ENCODE results near the gene ACE.
A peak's percentile ranks its signal among the peaks of the same experiment; 100 is the strongest.

The ACE gene

DNA sequence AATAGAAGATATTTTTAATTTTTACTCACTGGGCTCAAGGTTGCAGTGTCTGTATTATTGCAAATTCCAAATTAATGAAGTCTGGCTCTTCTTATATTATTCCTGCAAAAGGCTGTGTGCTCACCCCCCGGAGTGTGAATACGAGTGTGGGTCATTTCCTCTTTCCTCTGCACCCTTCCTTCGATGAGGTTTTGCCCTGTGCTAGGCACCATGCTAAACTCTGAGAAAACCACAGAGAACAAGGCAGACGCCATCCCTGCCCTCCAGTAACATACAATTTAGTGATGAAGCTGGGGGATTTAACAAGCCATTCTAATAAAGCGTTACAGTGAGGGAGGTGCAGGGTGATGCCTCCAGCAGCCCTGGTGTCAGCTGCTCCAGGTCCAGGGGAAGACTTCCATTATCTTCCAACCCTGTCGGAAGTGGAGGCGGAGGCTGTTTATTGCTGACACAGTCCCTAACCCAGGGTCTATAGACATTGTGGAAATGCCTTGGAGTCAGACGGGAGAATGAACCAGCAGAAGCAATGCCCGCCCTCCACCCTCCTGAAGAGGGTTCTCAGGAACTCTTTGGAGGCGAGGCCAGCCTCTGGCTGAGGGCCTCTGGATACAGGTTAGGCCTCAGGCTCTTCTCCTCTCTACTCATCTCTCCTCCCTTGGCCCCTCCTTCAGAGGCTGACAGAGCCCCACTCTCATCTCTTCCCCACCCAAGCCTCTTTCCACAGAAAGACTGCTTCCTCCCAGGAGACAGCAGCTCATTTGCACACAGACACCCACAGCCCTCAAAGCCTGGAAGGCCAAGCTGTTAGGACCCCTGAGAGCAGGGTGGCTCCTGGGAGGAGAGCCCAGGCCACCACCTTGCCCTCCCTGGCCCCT, 2.0 kb upstream of the ACE start:
- no peak for DNase-seq (ENCODE audit: low read depth)

GRCh38 chr17:63475491-63476412, 1.1 kb upstream of the ACE start:
- no peak for DNase-seq (ENCODE audit: low read depth)

GRCh38 chr17:63476459-63476853, 405 bp upstream of the ACE start:
- DNase-seq (ENCODE audit: low read depth): no peak

GRCh38 chr17:63477480-63478440, 899 bp downstream of the ACE start:
- no peak for DNase-seq (ENCODE audit: low read depth)

DNA sequence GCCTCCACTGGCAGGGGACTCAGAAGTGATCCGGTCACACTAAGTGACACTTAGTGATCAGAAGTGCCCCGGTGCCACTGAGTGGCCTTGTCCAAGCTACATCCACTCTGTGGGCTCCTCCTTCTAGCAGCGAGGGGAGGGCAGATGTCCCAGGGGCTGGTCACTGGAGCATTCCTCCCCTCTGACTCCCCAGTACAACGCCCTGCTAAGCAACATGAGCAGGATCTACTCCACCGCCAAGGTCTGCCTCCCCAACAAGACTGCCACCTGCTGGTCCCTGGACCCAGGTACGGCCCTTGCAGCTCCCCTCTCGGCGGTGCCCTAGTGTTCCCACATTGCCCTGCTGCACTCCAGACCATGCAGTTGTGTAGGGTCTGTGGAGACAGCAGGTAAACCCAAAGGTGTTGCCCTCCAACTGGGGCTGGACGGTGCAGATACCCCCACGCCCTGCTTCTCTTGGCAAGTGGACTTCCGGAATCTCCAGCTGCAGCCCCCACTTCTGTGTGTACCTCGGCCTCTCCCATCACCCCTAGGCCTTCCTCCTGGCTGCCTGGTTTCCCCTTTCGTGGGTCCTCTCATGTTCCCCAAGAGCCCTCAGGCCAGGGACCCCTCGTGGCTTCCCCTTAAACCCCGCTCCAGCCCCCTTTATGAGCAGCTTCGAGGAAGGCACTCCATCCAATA, 2.1 kb downstream of the ACE start:
- peak; percentile 86 for DNase-seq (ENCODE audit: low read depth)

DNA sequence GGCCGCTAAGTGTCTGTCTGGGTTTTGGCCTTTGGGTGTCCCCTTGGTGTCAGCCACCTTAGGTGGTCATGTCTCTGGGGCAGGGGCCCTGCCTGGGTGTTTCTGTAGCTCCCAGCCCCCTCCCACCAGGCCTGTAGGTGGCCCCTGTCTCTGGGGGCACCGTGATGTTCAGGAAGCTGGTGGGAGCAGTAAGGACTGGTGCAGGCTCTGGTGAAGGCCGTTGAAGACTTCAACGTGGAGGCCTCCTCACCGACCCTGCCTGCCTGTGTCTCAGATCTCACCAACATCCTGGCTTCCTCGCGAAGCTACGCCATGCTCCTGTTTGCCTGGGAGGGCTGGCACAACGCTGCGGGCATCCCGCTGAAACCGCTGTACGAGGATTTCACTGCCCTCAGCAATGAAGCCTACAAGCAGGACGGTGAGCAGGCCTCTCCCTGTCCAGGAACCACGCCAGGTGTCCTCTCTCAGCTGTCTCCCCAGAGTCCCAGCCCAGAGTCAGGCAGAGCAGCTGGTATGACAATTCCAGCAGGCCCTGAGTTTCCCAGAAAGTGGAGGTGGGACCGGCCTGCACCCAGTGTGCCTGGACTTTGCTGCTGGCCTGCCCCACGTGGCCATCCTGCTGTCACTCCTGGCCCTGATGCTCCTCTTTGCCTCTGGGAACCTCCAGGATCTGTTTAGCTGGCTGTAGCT, 2.8 kb downstream of the ACE start:
- no peak for DNase-seq (ENCODE audit: low read depth)

DNA sequence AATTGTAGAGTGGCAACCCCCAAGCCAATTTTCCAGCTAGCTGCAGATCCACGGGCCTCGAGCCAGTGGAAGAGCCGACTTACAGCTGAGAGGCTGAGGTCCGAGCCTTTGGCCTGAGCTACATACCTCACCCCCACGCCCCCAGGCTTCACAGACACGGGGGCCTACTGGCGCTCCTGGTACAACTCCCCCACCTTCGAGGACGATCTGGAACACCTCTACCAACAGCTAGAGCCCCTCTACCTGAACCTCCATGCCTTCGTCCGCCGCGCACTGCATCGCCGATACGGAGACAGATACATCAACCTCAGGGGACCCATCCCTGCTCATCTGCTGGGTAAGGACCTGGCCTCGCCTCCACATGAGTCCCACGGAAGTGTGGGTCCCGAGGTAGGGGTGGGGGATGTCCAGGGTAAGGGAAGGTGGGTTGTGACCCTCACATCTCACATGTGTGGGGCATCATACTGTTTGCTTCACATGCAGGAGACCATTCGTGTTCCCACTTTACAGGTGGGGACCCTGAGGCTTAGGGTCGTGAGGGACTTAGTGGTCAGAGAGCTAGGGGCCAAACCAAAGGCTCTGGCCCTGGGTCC, 3.4 kb downstream of the ACE start:
- no peak for DNase-seq (ENCODE audit: low read depth)

- no peak for DNase-seq (ENCODE audit: low read depth)
These were observed 4.1 kb downstream of the ACE start for GRCh38 chr17:63480826-63481487.

- no peak for DNase-seq (ENCODE audit: low read depth)
These were observed 4.6 kb downstream of the ACE start for GRCh38 chr17:63481488-63481870.

DNA sequence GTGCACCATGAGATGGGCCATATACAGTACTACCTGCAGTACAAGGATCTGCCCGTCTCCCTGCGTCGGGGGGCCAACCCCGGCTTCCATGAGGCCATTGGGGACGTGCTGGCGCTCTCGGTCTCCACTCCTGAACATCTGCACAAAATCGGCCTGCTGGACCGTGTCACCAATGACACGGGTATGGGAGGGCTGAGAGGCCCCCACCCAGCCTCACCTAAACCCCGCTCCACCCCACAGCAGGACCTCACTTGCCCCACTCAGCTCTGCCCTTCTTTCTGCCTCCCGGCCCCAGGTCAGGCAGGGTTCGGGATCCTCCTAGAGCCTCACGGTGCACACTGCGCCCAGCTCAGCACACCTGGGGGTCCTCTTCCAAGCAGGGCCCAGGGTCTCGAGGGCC, 5.6 kb downstream of the ACE start:
- no peak for DNase-seq (ENCODE audit: low read depth)

DNA sequence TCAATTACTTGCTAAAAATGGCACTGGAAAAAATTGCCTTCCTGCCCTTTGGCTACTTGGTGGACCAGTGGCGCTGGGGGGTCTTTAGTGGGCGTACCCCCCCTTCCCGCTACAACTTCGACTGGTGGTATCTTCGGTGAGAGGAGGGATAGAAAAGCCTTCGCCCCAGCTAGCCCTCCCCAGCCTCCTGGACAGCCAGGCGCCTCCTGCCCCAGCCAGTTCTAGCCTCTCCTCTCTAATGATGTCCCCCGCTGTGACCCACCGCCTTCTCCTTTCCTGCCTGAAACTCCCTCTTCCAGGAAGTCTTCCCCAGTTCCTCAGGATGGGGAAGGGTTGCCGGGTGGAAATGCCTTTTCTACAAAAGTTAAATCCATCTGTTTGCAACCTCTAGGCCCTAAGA, 6.2 kb downstream of the ACE start:
- DNase-seq (ENCODE audit: low read depth): no peak

- no peak for DNase-seq (ENCODE audit: low read depth)
These were observed 7.1 kb downstream of the ACE start for GRCh38 chr17:63483655-63484575.

- no peak for DNase-seq (ENCODE audit: low read depth)
These were observed 9.6 kb downstream of the ACE start for GRCh38 chr17:63486317-63487013.

- no peak for DNase-seq (ENCODE audit: low read depth)
These were observed 10.1 kb downstream of the ACE start for GRCh38 chr17:63487014-63487339.

DNA sequence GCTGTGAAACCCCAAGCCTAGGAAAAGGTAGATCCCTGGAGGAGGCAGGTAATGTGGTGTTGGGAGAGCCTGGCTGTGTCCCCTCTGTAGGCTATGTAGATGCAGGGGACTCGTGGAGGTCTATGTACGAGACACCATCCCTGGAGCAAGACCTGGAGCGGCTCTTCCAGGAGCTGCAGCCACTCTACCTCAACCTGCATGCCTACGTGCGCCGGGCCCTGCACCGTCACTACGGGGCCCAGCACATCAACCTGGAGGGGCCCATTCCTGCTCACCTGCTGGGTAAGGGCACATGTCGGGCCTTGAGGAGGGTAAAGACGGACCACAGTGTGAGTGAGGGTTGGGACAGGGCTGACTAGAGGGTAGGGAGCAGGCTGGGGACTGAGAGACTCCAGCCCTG, 12.0 kb downstream of the ACE start:
- no peak for DNase-seq (ENCODE audit: low read depth)

DNA sequence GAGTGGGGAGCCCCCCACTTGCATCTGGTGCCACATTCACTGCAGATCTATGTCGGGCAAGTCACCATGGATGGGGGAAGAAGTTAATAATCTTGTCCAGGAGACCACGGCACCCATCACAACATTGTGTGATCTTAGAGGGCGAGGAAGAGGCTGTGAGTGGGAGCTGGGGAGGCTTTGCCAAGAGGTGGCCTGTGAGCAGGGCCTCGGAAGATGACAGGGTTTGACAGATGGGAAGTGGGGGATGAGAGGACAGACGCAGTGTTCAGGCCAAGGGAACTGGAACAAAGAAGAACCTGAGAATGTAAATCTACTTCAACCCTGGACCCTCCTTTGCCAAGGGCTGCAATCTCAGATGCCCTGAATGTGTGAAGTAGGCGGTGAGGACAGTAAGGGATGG, 12.4 kb downstream of the ACE start:
- DNase-seq (ENCODE audit: low read depth): no peak

- DNase-seq (ENCODE audit: low read depth): no peak
These were observed 13.5 kb downstream of the ACE start for GRCh38 chr17:63490329-63490728.

- DNase-seq (ENCODE audit: low read depth): no peak
These were observed 14.1 kb downstream of the ACE start for GRCh38 chr17:63490858-63491400.

Measured in amniotic epithelial cell (primary cell).